Measurements from ENCODE around the gene MIXL1. TPM values are rescaled to one million over a fixed set of nuclear protein-coding genes. Genes with fewer than 3 reads are reported as not detected.

Gene MIXL1
- total and polyA plus RNA-seq, 2 of the 13 experiments (the other 11 are each of a cell fraction or from before 2014, with no cell fraction given): 7.6 to 18.5 TPM

GRCh38 chr1:226181996-226182714 lies 41.3 kb upstream of the MIXL1 start:
- 73% methylated on average over 14 of the region's 14 CpGs for WGBS (ENCODE audit: low lambda C conversion rate)
- ChIA-PET CTCF (ENCODE audit: low intra/inter-chr PET ratio, low total read pairs) (interaction anchor here (0.7 to 1.5 kb wide), 3 partner anchors 15 to 190 kb away, joined by 3 to 4 read pairs (median 3); no protein-coding TSS in a partner anchor), POLR2A (no interaction called here)
- H3K27ac ChIP-seq (ENCODE audit: extremely low read length, insufficient read depth, low read length): no peak overlapping the region
- H3K4me1 ChIP-seq (ENCODE audit: insufficient read depth, low read length): peaks cover 44% of the 10 kb centered on the region
- ATAC-seq (peak; percentile 30; the same call in 2 of the 3 replicates), FAIRE-seq (no peak), DNase-seq (ENCODE audit: low spot score) (peak; percentile 37)
- no peak overlapping the region for H2AFZ ChIP-seq (ENCODE audit: low read length)
- in situ Hi-C loops (cut with HindIII; ENCODE audit: extremely low pct_ligation_motif_present, low pct_unique_long_range_greater_than_20kb) (no loop called here), intact Hi-C loops (cut with micrococcal nuclease; ENCODE audit: unreplicated experiment) (no loop called here)
- peaks cover 87% of the 10 kb centered on the region for H3K79me2 ChIP-seq (ENCODE audit: insufficient read depth, low read length)
- peaks cover 7 to 19% of the 10 kb centered on the region in 2 experiments for H3K36me3 ChIP-seq (replicated peaks in 1 of 2; ENCODE audit: control insufficient read depth in 1 of 2, insufficient read depth in 2 of 2, low read length in 2 of 2)
- no peak overlapping the region for H3K9ac ChIP-seq (ENCODE audit: insufficient read depth, low read depth, low read length)
- H4K20me1 ChIP-seq (ENCODE audit: insufficient read depth, low read length): peaks cover 52% of the 10 kb centered on the region
- H3K4me2 ChIP-seq (ENCODE audit: low read depth, low read length): peak overlapping the region; percentile 42
- H3K4me3 ChIP-seq (replicated peaks in 1 of 3; ENCODE audit: insufficient read depth in 1 of 3, low read depth in 2 of 3, low read length in 3 of 3): no peak overlapping the region
- no peaks in the 10 kb centered on the region; a peak in 1 of 5 replicates for H3K27me3 ChIP-seq (ENCODE audit: control insufficient read depth in 1 of 2, insufficient read depth in 2 of 2, low read length in 2 of 2)
- no TSS peak for BruUV-seq (replicated peaks)
- no peaks in the 10 kb centered on the region for H3K9me3 ChIP-seq (ENCODE audit: low read length)
- TF ChIP-seq ATF2 (CRISPR knock-in tag; IDR thresholded peaks at IDR 0.05) (0 out of 2 replicates have a peak, but pooled peaks have one; percentile 18), FOXK1 (CRISPR knock-in tag; IDR thresholded peaks at IDR 0.05; ENCODE audit: borderline replicate concordance, low read depth) (no peak), CEBPB (IDR thresholded peaks at IDR 0.05; ENCODE audit: borderline replicate concordance, low read depth, low read length) (peak; percentile 53; the same call in 1 of the 2 replicates), ZNF263 (CRISPR knock-in tag; IDR thresholded peaks at IDR 0.05) (peak; percentile 94), CEBPG (CRISPR knock-in tag; IDR thresholded peaks at IDR 0.05) (peak; percentile 75), ZNF605 (CRISPR knock-in tag; IDR thresholded peaks at IDR 0.05) (peak; percentile 31; the same call in 1 of the 2 replicates), SAP130 (CRISPR knock-in tag; IDR thresholded peaks at IDR 0.05; ENCODE audit: low read depth) (peak; percentile 27; the same call in 1 of the 2 replicates), CAMTA2 (CRISPR knock-in tag; IDR thresholded peaks at IDR 0.05; ENCODE audit: borderline replicate concordance) (no peak), NR2F6 (IDR thresholded peaks at IDR 0.05) (no peak), NR2F6 (CRISPR knock-in tag; IDR thresholded peaks at IDR 0.05) (no peak)
- TF ChIP-seq, protein P1, sequence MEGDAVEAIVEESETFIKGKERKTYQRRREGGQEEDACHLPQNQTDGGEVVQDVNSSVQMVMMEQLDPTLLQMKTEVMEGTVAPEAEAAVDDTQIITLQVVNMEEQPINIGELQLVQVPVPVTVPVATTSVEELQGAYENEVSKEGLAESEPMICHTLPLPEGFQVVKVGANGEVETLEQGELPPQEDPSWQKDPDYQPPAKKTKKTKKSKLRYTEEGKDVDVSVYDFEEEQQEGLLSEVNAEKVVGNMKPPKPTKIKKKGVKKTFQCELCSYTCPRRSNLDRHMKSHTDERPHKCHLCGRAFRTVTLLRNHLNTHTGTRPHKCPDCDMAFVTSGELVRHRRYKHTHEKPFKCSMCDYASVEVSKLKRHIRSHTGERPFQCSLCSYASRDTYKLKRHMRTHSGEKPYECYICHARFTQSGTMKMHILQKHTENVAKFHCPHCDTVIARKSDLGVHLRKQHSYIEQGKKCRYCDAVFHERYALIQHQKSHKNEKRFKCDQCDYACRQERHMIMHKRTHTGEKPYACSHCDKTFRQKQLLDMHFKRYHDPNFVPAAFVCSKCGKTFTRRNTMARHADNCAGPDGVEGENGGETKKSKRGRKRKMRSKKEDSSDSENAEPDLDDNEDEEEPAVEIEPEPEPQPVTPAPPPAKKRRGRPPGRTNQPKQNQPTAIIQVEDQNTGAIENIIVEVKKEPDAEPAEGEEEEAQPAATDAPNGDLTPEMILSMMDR (CRISPR knock-in tag; IDR thresholded peaks at IDR 0.05): peak; percentile 55
- TF ChIP-seq, protein P2, sequence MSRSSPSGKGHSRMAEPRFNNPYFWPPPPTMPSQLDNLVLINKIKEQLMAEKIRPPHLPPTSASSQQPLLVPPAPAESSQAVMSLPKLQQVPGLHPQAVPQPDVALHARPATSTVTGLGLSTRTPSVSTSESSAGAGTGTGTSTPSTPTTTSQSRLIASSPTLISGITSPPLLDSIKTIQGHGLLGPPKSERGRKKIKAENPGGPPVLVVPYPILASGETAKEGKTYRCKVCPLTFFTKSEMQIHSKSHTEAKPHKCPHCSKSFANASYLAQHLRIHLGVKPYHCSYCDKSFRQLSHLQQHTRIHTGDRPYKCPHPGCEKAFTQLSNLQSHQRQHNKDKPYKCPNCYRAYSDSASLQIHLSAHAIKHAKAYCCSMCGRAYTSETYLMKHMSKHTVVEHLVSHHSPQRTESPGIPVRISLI (CRISPR knock-in tag; IDR thresholded peaks at IDR 0.05; ENCODE audit: borderline replicate concordance): peak; percentile 95
- TF ChIP-seq, protein P3, sequence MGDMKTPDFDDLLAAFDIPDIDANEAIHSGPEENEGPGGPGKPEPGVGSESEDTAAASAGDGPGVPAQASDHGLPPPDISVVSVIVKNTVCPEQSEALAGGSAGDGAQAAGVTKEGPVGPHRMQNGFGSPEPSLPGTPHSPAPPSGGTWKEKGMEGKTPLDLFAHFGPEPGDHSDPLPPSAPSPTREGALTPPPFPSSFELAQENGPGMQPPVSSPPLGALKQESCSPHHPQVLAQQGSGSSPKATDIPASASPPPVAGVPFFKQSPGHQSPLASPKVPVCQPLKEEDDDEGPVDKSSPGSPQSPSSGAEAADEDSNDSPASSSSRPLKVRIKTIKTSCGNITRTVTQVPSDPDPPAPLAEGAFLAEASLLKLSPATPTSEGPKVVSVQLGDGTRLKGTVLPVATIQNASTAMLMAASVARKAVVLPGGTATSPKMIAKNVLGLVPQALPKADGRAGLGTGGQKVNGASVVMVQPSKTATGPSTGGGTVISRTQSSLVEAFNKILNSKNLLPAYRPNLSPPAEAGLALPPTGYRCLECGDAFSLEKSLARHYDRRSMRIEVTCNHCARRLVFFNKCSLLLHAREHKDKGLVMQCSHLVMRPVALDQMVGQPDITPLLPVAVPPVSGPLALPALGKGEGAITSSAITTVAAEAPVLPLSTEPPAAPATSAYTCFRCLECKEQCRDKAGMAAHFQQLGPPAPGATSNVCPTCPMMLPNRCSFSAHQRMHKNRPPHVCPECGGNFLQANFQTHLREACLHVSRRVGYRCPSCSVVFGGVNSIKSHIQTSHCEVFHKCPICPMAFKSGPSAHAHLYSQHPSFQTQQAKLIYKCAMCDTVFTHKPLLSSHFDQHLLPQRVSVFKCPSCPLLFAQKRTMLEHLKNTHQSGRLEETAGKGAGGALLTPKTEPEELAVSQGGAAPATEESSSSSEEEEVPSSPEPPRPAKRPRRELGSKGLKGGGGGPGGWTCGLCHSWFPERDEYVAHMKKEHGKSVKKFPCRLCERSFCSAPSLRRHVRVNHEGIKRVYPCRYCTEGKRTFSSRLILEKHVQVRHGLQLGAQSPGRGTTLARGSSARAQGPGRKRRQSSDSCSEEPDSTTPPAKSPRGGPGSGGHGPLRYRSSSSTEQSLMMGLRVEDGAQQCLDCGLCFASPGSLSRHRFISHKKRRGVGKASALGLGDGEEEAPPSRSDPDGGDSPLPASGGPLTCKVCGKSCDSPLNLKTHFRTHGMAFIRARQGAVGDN (CRISPR knock-in tag; IDR thresholded peaks at IDR 0.05): 0 out of 2 replicates have a peak, but pooled peaks have one; percentile 19
